Ammon's horn (tissue), 1 donor: ENCODE measurements around the gene STX8.
"Not testable (repeated sequence)": the region's sequence is repeated elsewhere in the genome, so short reads cannot be mapped to it uniquely, and the experiment has no call there.

Experiments used
- DNase-seq: peaks from one replicate; pipeline ENCODE4 v3.0.0-alpha.2; 2016; ENCODE audit warnings: low spot score

Gene STX8

GRCh38 chr17:9575381-9576101 lies at the start of gene STX8:
TSS of gene STX8 (minus strand) at chr17:9575820. CDS start at chr17:9575808, 12 bp downstream.
- peak; percentile 84 for DNase-seq

- no peak for DNase-seq
Observed at GRCh38 chr17:9622961-9623360, 47.3 kb upstream of the STX8 start.

- no peak for DNase-seq
Observed at GRCh38 chr17:9615486-9615885, 39.9 kb upstream of the STX8 start.

- DNase-seq = no peak
Observed at GRCh38 chr17:9612006-9612405, 36.4 kb upstream of the STX8 start.

- no peak for DNase-seq
Observed at GRCh38 chr17:9611557-9611956, 35.9 kb upstream of the STX8 start.

- DNase-seq = not testable (repeated sequence)
Observed at GRCh38 chr17:9607058-9607457, 31.4 kb upstream of the STX8 start.

GRCh38 chr17:9606453-9606852 lies 30.8 kb upstream of the STX8 start:
- DNase-seq = no peak

GRCh38 chr17:9604583-9604982 lies 29.0 kb upstream of the STX8 start:
- DNase-seq = not testable (repeated sequence)

- DNase-seq = no peak
Observed at GRCh38 chr17:9598661-9599060, 23.0 kb upstream of the STX8 start.

- DNase-seq = not testable (repeated sequence)
Observed at GRCh38 chr17:9597638-9598037, 22.0 kb upstream of the STX8 start.

- peak; percentile 17 for DNase-seq
Observed at GRCh38 chr17:9594065-9594464, 18.4 kb upstream of the STX8 start.

- peak; percentile 14 for DNase-seq
Observed at GRCh38 chr17:9587969-9588656, 12.5 kb upstream of the STX8 start.

GRCh38 chr17:9577373-9577709 lies 1.7 kb upstream of the STX8 start:
- DNase-seq = no peak

- peak; percentile 88 for DNase-seq
Observed at GRCh38 chr17:9576521-9577372, 1.1 kb upstream of the STX8 start, which contains the start of gene CFAP52. TSS of gene CFAP52 (plus strand) at chr17:9576642. CDS start at chr17:9576696, 54 bp downstream.

GRCh38 chr17:9571201-9571600 lies 4.4 kb downstream of the STX8 start:
- no peak for DNase-seq

GRCh38 chr17:9568957-9569588 lies 6.5 kb downstream of the STX8 start:
- no peak for DNase-seq

- DNase-seq = no peak
Observed at GRCh38 chr17:9568004-9568403, 7.6 kb downstream of the STX8 start.

- not testable (repeated sequence) for DNase-seq
Observed at GRCh38 chr17:9566739-9567138, 8.9 kb downstream of the STX8 start.

GRCh38 chr17:9566067-9566466 lies 9.6 kb downstream of the STX8 start:
- peak; percentile 16 for DNase-seq

- DNase-seq = no peak
Observed at GRCh38 chr17:9564104-9564503, 11.5 kb downstream of the STX8 start.

GRCh38 chr17:9557857-9558256 lies 17.8 kb downstream of the STX8 start:
- DNase-seq = no peak

GRCh38 chr17:9557161-9557755 lies 18.4 kb downstream of the STX8 start:
- no peak for DNase-seq
